Keratinocyte (primary cell): ENCODE data around the gene CLEC2B. TPM values are rescaled to one million over a fixed set of nuclear protein-coding genes. Genes with fewer than 3 reads are reported as not detected.
A peak's percentile ranks its signal among the peaks of the same experiment; 100 is the strongest.

ENCODE experiments used
- DNase-seq: peaks from one replicate; pipeline ENCODE4 v3.0.0-alpha.2; 2011; ENCODE audit warnings: low read depth, missing footprints, low spot score
- FAIRE-seq: peaks from 2 replicates; lab custom pipeline; 2011; peaks lifted over from hg19 to GRCh38; lab: Jason Lieb, UNC
- H2AFZ ChIP-seq: 2 replicates; pipeline ENCODE4 v1.6.0; 2012; ENCODE audit warnings: low read length, control low read depth, inconsistent platforms; ENCODE audit not compliant: control insufficient read depth
- H3K27ac ChIP-seq: 2 replicates; pipeline ENCODE4 v1.5.1; 2011; ENCODE audit warnings: low read length; ENCODE audit not compliant: control insufficient read depth, insufficient read depth
- H3K27me3 ChIP-seq: 3 replicates; pipeline ENCODE4 v1.6.0; 2011; ENCODE audit warnings: low read length; ENCODE audit not compliant: control insufficient read depth, insufficient read depth; ENCODE audit errors: extremely low read depth
- H3K36me3 ChIP-seq, 2 experiments: 2 replicates in 1 of 2; 3 replicates in 1 of 2; pipeline ENCODE4 v1.5.1; 2011; ENCODE audit warnings: low read length in 2 of 2, mild to moderate bottlenecking in 1 of 2; ENCODE audit not compliant: control insufficient read depth in 2 of 2, insufficient read depth in 2 of 2; ENCODE audit errors: extremely low read depth in 1 of 2
- H3K4me1 ChIP-seq: 3 replicates; pipeline ENCODE4 v1.5.1; 2011; ENCODE audit warnings: low read length; ENCODE audit not compliant: control insufficient read depth, insufficient read depth; ENCODE audit errors: extremely low read depth
- H3K4me2 ChIP-seq: 3 replicates; pipeline ENCODE4 v1.6.0; 2011; ENCODE audit warnings: low read depth, low read length; ENCODE audit not compliant: control insufficient read depth, insufficient read depth; ENCODE audit errors: extremely low read depth
- H3K4me3 ChIP-seq, 3 experiments: fragments of 200-600 bp in 1 of 3; sonication (generic) in 1 of 3; 2 replicates in 2 of 3; 3 replicates in 1 of 3; pipeline ENCODE4 v1.5.1; 2011 to 2016; ENCODE audit warnings: low read length in 3 of 3, mild to moderate bottlenecking in 3 of 3, control low read depth in 2 of 3, inconsistent platforms in 1 of 3, low read depth in 1 of 3, mixed read lengths in 1 of 3, mixed run types in 1 of 3, moderate library complexity in 1 of 3; ENCODE audit not compliant: control insufficient read depth in 2 of 3, insufficient read depth in 2 of 3; ENCODE audit errors: extremely low read depth in 1 of 3
- H3K79me2 ChIP-seq: 2 replicates; pipeline ENCODE4 v1.6.0; 2012; ENCODE audit warnings: low read length; ENCODE audit not compliant: control insufficient read depth, insufficient read depth
- H3K9ac ChIP-seq: 3 replicates; pipeline ENCODE4 v1.6.0; 2011; ENCODE audit warnings: low read length; ENCODE audit not compliant: control insufficient read depth, insufficient read depth; ENCODE audit errors: extremely low read depth
- H3K9me1 ChIP-seq: 3 replicates; pipeline ENCODE4 v1.6.0; 2011; ENCODE audit warnings: low read length; ENCODE audit not compliant: control insufficient read depth, insufficient read depth; ENCODE audit errors: extremely low read depth
- H3K9me3 ChIP-seq: 2 replicates; pipeline ENCODE4 v1.5.1; 2012; ENCODE audit warnings: low read depth, low read length; ENCODE audit not compliant: control insufficient read depth
- H4K20me1 ChIP-seq: 3 replicates; pipeline ENCODE4 v1.6.0; 2011; ENCODE audit warnings: low read length; ENCODE audit not compliant: control insufficient read depth, insufficient read depth; ENCODE audit errors: extremely low read depth
- CTCF ChIP-seq, 3 experiments: IDR thresholded peaks in 1 of 3; conservative IDR thresholded peaks in 1 of 3; optimal IDR thresholded peaks in 1 of 3; 2 replicates in 2 of 3; 3 replicates in 1 of 3; pipeline versions ENCODE3 to v1.5.1; 2011; ENCODE audit warnings: low read length in 3 of 3, mild to moderate bottlenecking in 3 of 3, moderate library complexity in 2 of 3, control low read depth in 1 of 3, inconsistent platforms in 1 of 3; ENCODE audit not compliant: insufficient read depth in 2 of 3; ENCODE audit errors: extremely low read depth in 1 of 3
- EZH2 ChIP-seq: IDR thresholded peaks from one replicate; pipeline ENCODE4 v1.6.1; 2012; ENCODE audit warnings: inconsistent platforms, mild to moderate bottlenecking, low read length, moderate library complexity
- dilution Hi-C: fragments of 300-500 bp; cut with MboI; formaldehyde crosslinking; loops from one replicate; pipeline ENCODE4 v1.7.0; 2020; ENCODE audit warnings: low sequenced_read_pairs; ENCODE audit not compliant: extremely low pct_ligation_motif_present
- polyA minus RNA-seq, 3 experiments: library from RNA; depleted of rRNA, polyadenylated mRNA; stranded (reverse); fragments of >200 nt; gene quantifications; 1 replicate in 1 of 3; 2 replicates in 1 of 3; 3 replicates in 1 of 3; pipeline ENCODE4 v1.2.3, GENCODE V29; 2011
- polyA plus RNA-seq, 5 experiments: library from polyadenylated mRNA; depleted of rRNA in 3 of 5; stranded (reverse) in 3 of 5; stranded (forward) in 1 of 5; unstranded in 1 of 5; fragments of >200 nt; gene quantifications; 1 replicate in 1 of 5; 2 replicates in 3 of 5; 3 replicates in 1 of 5; pipeline versions ENCODE4 v1.2.1 to v1.2.3, GENCODE V29; 2011 to 2012; ENCODE audit warnings: missing spikeins in 2 of 5, low read depth in 1 of 5, low replicate concordance in 1 of 5

The CLEC2B gene
- polyA plus RNA-seq (5.2 to 31.3 TPM (median 20.9 TPM) in 3 replicates), polyA minus RNA-seq (0.33 to 8.5 TPM (median 5.3 TPM) in 3 replicates)
- 39.5 TPM for polyA plus RNA-seq (2011; ENCODE audit: low read depth)
- 13.3 and 29.6 TPM in 2 replicates for polyA plus RNA-seq (2011; cell fraction: cytosol; rRNA removed)
- 19.2 and 30.3 TPM in 2 replicates for polyA plus RNA-seq (2011; cell fraction: nucleus; rRNA removed)
- 11.2 and 13.5 TPM in 2 replicates for polyA plus RNA-seq (2012; ENCODE audit: low replicate concordance)
- 6.7 TPM for polyA minus RNA-seq (2011; cell fraction: cytosol; rRNA and poly(A)+ RNA removed)
- polyA minus RNA-seq (2011; cell fraction: nucleus; rRNA and poly(A)+ RNA removed): 3.6 and 10.6 TPM in 2 replicates

- H2AFZ ChIP-seq: peak within 1 kb of the TSS; percentile 73
- H3K9me3 ChIP-seq: no peaks in the 10 kb centered on the region
- H3K4me3 ChIP-seq: peak within 1 kb of the TSS; percentile 43 to 94 (median 71)
- H3K36me3 ChIP-seq: no peaks in the 10 kb centered on the region
- H3K27ac ChIP-seq: peak within 1 kb of the TSS; percentile 89
- peak within 1 kb of the TSS; percentile 94 for H3K4me2 ChIP-seq
- H3K27me3 ChIP-seq: no peaks in the 10 kb centered on the region
- H3K79me2 ChIP-seq: peaks cover 34% of the 10 kb centered on the region
- H3K9ac ChIP-seq: peak within 1 kb of the TSS; percentile 78
- FAIRE-seq: peak; percentile 85
- peak; percentile 44 for DNase-seq
- H4K20me1 ChIP-seq: no peaks in the 10 kb centered on the region
- TF ChIP-seq CTCF (optimal IDR thresholded peaks at IDR 0.05 in 1 of 3, IDR thresholded peaks at IDR 0.05 in 1 of 3, conservative IDR thresholded peaks at IDR 0.05 in 1 of 3; ENCODE audit: extremely low read depth in 1 of 3, insufficient read depth in 2 of 3, low read length in 3 of 3): no peak
- no peaks in the 10 kb centered on the region for H3K9me1 ChIP-seq
- dilution Hi-C loops: no loop called here
- H3K4me1 ChIP-seq: peaks cover 22% of the 10 kb centered on the region
These were observed at the start of gene CLEC2B for GRCh38 chr12:9869307-9870161. Gene CLEC2B (minus strand): TSS chr12:9869354.

- dilution Hi-C loops: no loop called here
- Histone ChIP-seq H3K36me3 (no peaks in the 10 kb centered on the region), H3K9me3 (peaks cover 12% of the 10 kb centered on the region), H3K27ac (no peak overlapping the region), H3K9me1 (no peaks in the 10 kb centered on the region), H3K27me3 (no peaks in the 10 kb centered on the region), H4K20me1 (no peaks in the 10 kb centered on the region), H2AFZ (no peak overlapping the region), H3K4me2 (no peak overlapping the region), H3K4me3 (no peak overlapping the region), H3K4me1 (no peaks in the 10 kb centered on the region), H3K79me2 (no peaks in the 10 kb centered on the region), H3K9ac (no peak overlapping the region)
- DNase-seq (no peak), FAIRE-seq (no peak)
- TF ChIP-seq CTCF (optimal IDR thresholded peaks at IDR 0.05 in 1 of 3, IDR thresholded peaks at IDR 0.05 in 1 of 3, conservative IDR thresholded peaks at IDR 0.05 in 1 of 3; ENCODE audit: extremely low read depth in 1 of 3, insufficient read depth in 2 of 3, low read length in 3 of 3) (no peak), EZH2 (no peak)
These were observed 42.6 kb upstream of the CLEC2B start for GRCh38 chr12:9911708-9912107.
